Activated CD4-positive, alpha-beta T cell treated with anti-CD3 and anti-CD28 coated beads, Interleukin-2, Interleukin-4, amounts not matched to agents 100 ng/mL and 50 ng/mL, durations not matched to agents 16 hours and 8 hours (primary cell): ENCODE results near the gene PHF21A.
"Not testable (repeated sequence)": the region's sequence is repeated elsewhere in the genome, so short reads cannot be mapped to it uniquely, and the experiment has no call there.

Experiments
- DNase-seq: peaks from one replicate; pipeline ENCODE4 v3.0.0-alpha.2; 2020; ENCODE audit warnings: low spot score

Gene PHF21A

DNA sequence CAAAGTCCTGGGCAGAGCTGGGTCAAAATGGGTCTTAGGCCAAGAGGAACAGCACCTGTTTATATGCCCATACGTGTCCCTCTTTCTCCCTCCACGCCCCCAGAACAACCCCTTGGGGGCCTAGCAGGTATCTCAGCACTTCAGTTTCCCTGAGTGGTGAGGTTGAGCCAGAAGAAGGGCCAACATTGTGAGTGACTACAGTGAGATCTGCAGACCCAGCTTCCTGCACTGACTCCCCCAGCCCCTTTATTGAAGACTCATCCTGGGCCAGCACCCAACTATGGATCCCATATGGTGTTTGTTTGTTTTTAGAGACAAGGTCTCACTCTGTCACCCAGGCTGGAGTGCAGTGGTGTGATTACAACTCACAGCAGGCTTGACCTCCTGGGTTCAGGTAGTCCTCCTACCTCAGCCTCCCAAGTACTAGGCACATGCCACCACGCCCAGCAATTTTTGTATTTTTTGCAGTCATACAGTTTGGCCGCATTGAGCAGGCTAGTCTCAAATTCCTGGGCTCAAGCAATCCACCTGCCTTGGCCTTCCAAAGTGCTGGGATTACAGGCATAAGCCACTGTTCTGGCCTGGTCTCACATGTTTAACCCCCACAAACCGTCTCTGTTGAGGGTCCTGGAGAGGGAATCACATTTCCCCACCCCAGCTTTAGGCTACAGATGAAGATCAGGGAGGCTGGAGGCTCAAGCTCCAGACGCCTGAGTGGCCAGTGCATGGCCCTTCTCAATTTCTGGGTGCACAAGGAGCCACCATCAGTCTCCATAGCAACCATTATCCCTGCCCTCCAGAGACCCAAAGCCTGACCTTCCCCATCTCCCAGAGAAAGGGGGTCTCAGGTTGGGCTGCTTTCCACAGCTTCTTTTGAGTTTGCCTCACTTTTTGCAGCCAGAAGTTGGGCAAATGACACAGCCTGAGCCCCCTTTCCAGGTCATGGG is 200.4 kb downstream of the PHF21A start:
- no peak for DNase-seq

DNA sequence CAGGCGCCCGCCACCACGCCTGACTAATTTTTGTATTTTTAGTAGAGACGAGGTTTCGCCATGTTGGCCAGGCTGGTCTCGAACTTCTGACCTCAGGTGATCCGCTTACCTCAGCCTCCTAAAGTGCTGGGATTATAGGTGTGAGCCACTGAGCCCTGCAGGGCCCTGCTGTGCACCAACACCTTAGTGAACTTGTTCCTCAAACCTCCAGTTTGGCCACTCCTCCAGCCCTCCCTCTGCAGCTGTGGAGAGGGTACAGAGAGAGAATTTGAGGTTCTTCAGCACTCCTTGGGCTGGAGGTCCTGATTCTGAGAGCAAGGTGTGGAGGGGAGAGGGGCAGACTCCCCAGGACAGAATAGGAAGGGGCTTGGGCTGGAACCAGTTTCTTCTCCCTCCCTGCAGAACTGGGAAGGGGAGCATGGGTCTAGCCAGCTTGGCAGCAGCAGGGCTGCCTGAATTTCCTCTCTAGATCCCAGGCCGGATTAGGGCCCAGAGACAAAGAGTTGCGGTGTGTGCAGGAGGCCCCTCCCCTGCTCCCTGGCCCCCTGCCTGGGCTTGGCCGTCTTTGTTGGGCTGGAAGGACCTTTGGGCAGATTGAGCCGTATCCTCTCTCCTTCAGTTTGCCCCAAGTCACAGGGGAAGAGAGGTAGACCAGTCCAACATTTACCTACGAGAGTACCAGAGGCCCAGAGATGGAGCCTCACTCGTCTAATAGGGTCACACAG is 201.3 kb downstream of the PHF21A start:
- no peak for DNase-seq

DNA sequence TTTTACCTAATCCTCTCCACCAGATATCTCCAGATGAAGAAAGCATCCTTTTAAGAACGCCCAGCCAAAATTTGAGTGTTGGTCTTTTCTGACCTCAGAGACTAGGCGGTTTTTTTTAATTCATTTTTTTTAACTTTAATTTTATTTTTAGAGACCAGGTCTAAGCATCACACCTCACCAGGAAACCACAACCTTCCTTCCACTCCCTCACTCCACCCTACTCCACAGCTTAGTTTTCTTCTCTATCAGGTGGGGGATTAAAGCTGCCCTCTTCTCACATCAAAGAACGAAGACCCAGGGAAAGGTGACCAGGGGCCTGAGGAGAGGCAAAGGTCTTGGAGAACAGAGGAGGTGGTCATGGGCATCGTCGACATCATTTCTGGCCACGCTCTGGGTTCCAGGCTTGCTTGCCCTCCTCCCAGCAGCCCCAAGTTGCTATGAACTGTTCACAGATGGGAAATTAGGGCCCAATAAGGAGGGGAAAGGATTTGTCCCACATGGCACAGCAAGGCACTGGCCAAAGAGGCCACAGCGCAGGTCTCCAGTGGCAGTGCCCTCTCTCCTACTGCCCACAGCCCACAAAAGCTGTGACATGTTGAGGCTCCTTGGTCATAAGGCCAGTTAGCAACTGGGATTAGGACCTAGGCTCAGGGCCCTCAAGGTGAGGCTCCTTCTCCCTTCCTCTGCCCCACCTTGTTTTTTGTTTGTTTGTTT is 202.1 kb downstream of the PHF21A start:
- DNase-seq = no peak

DNA sequence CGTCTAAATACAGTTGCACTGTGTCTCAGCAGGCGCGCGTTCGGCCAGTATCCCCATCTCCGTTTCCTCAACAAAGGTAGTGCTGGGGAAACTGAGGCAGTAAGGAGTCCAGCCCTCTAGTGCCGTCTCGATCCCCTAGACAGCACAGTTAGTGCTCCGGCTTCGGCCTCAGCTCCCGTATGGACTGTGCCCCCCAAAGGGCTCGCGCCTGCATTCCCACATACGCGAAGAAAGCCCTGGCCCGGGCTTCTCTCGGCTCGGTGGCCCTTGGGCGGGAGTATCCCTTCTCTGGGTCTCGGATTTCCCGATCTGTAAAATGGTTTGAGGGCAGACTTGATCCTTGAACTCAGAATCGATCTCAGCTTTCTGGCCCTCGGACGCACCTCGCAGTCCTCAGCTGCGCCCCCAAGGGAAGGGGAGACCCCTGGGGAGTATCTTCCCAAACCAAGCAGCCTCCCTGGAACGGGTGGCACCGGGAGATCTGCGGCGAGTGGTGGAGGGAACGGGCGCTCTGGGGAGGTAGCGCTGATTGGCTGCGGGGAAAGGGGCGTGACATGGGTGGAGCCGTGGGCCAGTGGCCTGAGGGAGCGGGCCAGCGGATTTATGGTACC is 202.8 kb downstream of the PHF21A start:
- DNase-seq = peak; percentile 74

DNA sequence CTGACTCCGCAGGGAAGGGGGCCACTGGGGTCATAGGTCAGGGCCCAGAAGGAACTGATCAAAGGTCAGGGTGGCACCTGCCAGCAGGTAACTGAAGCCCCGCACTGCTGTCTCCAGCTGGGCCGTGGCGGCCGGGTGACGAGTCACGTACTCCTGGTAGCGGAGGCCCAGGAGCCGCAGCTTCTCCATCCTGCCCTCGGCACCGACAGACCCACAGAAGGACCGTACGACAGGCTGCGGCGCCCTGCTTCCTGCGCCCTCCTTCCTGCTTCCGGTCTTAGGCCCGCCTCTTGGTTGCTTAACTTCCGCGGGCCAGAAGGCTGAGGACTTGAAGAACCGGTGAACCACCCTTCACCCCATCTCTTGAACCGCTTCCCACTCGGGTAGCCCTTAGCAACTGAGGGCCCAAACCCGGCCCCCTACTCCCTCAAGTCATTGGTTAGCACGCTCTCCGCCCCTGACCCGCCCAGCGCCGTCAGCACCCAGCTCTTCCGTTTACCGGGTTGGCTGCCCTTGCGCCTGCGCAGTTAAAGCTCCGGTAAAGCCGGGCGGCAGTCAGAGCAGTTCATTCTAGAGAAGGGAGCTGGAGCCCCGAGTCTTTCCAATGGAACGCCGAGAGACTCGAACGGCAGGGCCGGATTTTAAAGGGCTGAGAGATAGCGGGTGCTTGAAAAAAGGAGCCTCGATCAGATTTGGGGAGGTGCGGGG is 203.5 kb downstream of the PHF21A start, which contains the start of gene PEX16:
Gene PEX16 (minus strand): TSS at position 255 of the 708 bp plus-strand sequence. CDS start 66 bp downstream, at position 189.
- peak; percentile 97 for DNase-seq

DNA sequence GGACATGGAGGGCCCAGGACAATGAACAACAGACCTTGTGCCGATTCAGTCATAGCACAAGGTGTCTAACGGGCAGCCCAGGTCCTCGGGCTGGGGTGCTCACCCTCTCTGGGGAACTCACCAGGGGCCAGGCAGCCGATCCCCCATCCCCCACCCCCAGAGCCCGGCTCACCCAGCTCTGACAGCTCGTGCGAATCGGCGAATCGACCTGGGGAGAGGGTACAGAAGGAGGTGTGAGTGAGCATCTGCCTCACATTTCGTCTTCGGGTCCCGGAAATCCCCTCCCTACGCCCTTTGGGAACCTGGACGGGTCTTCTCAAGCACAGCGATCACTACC is 204.0 kb downstream of the PHF21A start:
- no peak for DNase-seq

DNA sequence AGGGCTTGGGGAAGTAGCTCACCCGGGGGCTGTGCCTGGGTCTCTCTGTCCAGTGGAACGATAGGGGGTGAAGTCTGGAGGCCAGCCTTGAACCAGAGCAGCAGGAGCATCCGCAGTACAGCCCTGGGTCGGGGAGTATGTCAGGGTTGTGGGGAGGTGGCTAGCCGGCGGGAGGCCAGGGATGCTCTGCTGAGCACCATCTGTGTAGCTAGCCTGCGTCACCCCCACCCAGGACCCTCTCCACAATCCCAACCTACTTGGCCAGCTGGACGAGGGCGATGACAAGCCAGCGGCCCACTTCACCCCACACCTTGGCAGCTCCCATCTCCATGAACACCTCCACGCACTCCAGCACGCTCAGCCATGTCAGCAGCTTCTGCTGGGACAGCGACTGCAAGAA is 205.8 kb downstream of the PHF21A start:
- no peak for DNase-seq

DNA sequence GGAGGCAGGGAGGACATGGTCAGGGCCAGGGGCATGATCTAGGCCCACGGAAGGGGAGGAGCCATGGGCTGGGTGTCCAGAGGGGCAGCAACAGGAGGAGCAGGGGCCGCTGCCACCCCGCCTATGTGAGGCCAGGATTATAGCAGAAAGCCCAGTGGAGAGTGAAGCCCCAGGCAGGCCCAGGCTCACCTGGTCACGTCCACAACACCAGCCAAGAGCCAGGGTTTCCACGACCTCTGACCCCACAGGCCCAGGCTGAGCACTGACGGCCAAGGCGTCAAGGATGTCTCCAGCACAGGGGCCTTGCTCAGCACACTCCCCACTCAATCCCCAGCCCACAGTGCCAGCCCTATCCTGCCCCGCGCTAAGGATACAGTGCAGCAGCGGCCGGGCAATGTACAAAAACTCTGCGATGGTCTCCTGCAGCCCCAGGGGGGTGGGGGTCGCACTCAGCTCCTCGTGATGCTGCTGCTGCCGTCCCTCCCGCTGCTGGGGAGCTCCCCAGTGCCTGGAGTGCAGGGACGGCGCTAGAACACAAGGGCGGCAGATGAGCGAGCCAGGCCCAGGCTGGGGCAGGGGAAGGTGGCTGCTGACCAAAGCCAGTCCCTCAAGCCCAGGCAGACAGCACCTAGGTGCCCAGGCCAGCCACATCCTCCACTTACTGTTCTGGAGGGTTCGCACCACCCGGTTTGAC is 207.2 kb downstream of the PHF21A start:
- DNase-seq = no peak

DNA sequence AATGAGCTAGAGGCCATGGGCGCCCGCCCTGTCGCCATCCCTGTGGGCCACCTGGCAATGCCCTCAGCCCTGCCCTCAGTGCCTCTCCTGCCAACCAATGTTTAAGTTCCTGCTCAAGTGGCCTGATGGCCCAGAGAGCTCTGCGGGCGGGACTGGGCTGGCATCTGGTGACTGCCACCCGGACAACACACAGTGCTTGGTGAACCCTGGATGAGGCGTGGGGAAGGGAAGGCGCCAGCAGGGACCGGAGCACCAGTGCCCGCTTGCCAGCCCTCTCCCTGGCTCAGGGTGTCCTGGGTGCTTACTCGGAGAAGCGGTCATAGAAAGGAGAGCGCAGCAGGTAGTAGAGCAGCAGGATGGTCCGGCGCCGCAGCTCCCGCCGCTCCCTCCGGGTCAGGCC is 207.7 kb downstream of the PHF21A start:
- DNase-seq = no peak

DNA sequence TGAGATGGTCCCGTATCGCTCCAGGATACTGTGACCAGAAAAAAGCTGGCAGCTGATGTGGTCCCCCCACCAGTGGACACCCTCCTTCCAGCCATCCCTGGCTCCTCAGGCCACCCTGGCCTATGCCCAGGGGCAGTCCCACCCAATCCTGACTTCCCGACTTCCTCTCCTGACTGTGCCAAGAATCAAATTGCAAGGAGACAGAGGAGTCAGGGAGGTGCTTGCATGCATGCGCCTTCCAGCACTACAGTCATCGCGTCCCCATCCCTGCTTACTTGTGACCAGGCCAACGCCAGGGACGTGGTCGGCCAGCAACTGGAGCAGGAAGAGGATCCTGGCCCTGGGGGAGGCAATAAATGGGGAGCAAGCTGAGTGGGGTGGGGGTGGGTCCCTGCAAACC is 210.6 kb downstream of the PHF21A start:
- DNase-seq = no peak

DNA sequence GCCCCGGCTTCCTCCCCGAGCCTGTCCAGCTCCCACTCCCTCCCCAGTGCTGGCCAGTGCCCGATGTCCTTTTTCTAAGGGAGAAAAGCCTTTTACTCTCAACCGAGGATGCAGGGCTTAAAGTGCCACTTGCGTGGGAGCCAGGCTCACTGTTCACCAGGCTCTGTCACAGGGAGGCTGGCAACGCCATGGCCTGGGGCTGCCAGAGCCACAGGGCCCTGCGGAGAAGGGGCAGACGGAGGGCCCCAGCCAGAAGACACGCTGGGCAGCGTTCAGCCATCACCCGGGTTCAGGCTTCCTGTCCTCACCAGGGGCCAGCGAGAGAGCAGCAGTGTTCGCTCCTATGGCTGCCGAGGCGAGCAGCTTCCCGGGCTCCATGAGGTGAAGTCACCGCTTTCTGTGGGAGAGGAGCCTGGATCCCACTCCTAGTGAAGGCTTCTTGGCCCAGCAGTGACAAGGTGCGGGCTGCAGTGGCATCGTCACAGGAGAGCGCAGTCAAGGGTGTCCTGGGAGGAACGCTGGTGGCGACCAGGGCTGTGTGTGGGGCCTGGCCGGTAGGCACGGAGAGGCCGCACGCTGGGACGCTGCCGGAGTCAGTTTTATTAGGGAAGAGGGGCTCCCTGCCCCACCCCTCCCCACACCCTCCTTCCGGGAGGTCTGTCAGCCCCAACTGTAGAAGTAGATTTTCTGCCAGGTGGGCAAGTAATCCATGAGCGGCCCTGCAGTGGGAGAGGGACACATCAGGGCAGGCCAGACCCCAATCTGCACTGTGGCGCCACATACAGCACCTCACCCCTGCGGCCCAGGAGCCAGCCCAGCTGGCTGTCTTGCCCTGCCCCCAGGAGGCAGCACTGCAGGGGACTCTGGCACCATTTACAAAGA is 211.4 kb downstream of the PHF21A start:
- no peak for DNase-seq

DNA sequence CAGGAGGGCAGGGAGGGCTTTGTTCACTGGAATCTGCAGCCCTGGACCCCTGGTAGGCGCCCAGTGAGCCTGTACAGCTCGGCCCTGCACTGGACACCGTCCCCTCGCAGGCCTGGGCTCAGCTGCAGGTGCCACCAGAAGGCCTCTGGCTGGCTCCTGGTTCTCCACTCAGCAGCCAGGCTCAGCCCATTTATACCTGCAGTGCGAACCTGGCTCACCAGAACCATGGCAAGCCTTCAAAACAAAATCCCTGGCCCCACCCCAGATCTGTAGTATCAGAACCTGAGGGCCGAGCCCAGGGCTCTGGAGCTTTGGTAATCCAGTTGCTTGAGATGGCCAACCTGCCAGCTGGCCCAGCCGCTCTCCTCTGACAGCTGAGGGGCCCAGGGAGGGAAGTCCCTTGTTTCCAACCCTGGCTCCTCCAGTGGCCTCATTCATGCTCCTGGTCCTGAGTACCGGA is 213.3 kb downstream of the PHF21A start:
- DNase-seq = no peak

DNA sequence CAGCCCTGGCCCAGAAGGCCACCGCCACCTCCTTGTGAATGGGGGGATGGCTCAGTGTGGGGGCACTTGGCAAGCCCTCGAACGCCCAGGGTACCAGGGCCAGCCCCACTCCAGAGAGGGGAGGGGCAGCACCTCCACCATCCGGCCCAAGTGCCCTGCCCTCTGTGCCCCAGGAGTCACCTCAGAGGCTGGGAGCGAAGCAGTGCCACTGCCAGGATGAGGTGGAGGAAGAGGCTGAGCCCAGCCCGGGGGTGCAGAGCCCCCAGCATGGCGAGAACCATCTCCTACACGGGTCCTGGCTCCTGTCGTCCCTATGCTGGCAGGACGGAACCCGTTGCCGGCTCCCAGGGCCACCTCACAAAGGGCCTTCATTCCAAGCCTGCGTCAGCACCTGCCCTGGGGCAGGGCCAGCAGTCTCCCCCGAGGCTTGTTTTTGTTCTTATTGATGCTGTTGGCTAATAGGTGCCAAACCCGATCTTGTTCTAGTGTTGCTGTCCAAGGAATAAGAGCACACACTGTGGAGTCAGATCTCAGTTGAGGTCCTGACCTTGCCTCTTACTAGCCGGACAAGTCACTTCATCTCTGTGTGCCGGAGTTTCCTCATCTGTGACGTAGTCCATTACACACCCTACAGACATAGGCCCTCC is 214.2 kb downstream of the PHF21A start, which contains the start of gene FREY1:
Gene FREY1 (minus strand): TSS at position 307 of the 647 bp plus-strand sequence. CDS start 26 bp downstream, at position 281.
- no peak for DNase-seq

DNA sequence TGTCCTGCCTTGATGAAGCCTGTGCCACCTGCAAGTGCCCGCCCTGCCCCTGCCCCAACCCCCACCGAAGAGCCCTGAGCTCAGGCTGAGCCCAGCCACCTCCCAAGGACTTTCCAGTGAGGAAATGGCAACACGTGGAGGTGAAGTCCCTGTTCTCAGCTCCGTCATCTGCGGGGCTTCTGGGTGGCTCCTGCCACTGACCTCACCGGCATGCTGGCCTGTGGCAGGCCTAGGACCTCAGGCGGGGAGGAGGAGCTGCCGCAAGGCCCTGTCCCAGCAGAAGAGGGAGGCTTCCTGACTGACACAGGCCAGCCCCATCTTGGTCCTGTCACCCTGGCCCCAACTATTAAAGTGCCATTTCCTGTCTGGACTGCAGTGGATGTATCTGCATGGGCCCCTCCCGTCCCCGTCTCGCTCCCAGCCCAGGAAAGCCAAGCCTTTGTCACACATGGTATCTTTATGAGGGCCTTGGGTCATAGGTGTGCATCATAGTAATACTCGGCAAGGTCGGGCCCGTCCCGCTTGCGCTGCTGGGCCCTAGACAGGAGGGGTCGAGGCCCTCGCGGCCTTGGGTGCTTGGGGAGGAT is 215.1 kb downstream of the PHF21A start:
- no peak for DNase-seq

DNA sequence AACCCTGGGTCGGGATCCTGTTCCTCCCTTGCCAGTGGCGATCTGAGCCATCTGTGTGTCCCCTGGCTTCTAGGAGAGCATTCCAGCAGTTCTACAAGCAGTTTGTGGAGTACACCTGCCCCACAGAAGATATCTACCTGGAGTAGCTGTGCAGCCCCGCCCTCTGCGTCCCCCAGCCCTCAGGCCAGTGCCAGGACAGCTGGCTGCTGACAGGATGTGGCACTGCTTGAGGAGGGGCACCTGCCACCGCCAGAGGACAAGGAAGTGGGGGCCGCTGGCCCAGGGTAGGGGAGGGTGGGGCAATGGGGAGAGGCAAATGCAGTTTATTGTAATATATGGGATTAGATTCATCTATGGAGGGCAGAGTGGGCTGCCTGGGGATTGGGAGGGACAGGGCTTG is 215.7 kb downstream of the PHF21A start:
- not testable (repeated sequence) for DNase-seq

DNA sequence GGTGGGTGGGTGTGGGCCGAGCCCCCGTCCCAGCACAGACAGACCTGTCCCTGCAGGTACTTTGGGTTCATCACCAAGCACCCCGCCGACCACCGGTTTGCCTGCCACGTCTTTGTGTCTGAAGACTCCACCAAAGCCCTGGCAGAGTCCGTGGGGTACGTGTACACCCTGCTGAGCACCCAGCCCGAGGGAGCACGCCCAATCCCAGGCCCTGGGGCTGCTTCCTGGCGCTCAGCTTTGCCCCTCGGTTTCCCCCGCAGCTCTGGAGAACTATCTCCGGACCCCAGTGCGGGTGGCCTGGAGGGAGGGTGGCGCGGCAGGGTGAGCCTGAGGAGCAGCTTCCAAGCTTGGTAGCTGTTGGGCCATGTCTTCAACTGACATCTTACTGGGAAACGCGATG is 216.2 kb downstream of the PHF21A start:
- DNase-seq = no peak

DNA sequence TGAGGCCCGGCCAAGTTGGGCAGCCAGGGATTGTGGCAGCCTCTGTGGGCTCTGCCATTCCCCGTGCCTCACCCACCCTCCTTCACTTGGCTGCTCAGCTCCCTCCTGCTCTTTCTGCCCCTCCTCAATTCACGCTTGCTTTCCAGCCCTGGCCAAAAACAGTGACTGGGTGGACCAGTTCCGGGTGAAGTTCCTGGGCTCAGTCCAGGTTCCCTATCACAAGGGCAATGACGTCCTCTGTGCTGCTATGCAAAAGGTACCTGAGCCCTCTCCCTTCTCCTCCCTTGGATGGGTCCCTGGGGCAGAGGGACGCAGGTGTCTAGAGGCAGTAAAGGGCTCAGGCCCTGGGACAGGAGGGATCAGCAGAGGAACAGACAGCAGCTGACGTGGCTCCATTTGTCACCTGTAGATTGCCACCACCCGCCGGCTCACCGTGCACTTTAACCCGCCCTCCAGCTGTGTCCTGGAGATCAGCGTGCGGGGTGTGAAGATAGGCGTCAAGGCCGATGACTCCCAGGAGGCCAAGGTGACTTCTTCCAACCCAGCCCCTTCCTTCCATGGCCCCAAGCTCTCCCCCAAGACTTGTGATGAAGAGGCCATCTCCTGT is 216.8 kb downstream of the PHF21A start:
- no peak for DNase-seq
